Fibroblast of the aortic adventitia (primary cell): ENCODE measurements around the gene TFF1. TPM values are rescaled to one million over a fixed set of nuclear protein-coding genes. Genes with fewer than 3 reads are reported as not detected.

Source experiments
- DNase-seq: peaks from one replicate; pipeline ENCODE4 v3.0.0-alpha.2; 2010; ENCODE audit warnings: low read depth
- H3K4me3 ChIP-seq: 2 replicates; pipeline ENCODE4 v1.5.1; 2011; ENCODE audit warnings: low read depth, mild to moderate bottlenecking, control low read depth, low read length, moderate library complexity
- total RNA-seq: library from RNA; depleted of rRNA; stranded (reverse); fragments of >200 nt; gene quantifications from 2 replicates; pipeline ENCODE4 v1.2.3, GENCODE V29; 2012; ENCODE audit warnings: low replicate concordance
- TF ChIP-seq, protein P1 (sequence below): IDR thresholded peaks from 2 replicates; pipeline ENCODE4 v1.5.1; 2011; ENCODE audit warnings: mild to moderate bottlenecking, low read length, control low read depth, inconsistent platforms; ENCODE audit not compliant: insufficient read depth

The TFF1 gene
- total RNA-seq, 1 donor = not detected

DNA sequence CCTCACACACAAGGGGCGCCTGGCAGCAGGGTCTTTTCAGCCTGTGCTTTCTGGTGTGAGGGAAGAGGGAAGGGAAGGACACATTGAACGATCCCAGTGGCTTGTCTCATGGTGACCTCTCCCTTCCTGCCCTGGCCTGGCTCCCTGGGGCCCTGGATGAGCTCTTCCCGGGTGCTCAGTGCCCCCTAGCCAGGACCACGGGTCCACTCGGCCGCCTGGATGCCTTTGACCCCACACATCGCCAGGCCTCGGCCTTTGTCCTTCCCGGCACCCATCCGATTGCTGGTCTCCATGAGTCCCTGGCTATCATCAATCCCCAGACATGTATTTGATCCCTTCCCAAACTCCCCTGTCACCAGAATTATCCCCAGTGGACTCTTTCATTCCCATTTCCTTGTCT lies 45.1 kb downstream of the TFF1 start:
- no peak overlapping the region for H3K4me3 ChIP-seq
- DNase-seq = no peak
- TF ChIP-seq, protein P1, sequence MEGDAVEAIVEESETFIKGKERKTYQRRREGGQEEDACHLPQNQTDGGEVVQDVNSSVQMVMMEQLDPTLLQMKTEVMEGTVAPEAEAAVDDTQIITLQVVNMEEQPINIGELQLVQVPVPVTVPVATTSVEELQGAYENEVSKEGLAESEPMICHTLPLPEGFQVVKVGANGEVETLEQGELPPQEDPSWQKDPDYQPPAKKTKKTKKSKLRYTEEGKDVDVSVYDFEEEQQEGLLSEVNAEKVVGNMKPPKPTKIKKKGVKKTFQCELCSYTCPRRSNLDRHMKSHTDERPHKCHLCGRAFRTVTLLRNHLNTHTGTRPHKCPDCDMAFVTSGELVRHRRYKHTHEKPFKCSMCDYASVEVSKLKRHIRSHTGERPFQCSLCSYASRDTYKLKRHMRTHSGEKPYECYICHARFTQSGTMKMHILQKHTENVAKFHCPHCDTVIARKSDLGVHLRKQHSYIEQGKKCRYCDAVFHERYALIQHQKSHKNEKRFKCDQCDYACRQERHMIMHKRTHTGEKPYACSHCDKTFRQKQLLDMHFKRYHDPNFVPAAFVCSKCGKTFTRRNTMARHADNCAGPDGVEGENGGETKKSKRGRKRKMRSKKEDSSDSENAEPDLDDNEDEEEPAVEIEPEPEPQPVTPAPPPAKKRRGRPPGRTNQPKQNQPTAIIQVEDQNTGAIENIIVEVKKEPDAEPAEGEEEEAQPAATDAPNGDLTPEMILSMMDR = no peak

DNA sequence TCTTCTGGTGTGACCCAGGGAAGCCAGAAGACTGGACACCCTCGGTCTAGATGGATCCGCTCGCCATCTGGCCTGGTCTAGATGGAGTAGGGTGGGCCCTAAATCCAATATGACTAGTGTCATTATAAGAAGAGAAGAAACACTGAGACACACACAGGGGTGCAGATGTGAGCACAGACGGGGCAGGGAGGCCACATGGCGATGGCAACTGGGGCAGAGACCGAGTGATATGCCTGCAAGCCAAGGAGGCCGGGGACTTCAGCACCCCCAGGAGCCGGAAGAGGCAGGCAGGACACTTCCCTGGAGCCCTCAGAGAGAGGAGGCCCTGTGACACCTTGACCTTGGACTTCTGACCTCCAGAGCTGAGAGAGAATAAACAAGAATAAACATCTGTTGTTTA lies 45.5 kb downstream of the TFF1 start:
- H3K4me3 ChIP-seq = no peak overlapping the region
- DNase-seq = no peak
- TF ChIP-seq, protein P1 = no peak

DNA sequence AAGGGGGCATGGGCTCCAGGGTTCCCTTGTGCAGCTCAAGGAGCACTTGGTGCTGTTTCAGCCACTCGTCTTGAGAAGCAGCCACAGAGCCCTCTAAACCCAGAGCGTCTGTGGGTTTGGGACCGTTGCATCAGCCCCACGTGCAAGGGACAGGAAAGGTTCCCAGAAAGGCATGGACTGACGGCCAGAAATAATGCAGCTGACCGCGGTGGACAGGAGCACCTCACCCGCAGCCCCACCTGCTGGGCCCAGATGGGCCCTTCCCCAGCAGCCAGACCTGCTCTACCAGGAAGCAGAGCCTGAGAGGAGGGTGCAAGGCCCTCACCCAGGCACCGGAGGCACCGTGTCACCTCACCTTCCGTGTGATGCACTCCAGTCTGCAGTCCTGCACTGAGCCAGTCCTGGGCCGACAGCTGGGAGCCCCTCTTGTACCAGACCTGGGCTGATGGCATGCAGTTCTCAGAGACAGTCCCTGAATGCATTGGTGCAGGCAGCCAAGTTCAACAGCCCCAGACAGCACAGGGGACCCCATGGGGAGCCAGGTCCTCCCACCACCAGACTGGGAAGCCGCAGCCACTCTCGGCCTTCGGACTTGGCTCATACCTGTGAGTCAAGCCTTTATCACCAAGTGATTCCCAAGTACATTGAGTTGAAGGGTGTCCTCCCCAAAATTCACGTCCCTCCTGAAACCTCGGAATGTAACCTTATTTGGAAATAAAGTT lies 46.3 kb downstream of the TFF1 start:
- TF ChIP-seq, protein P1 = no peak
- no peak overlapping the region for H3K4me3 ChIP-seq
- no peak for DNase-seq

DNA sequence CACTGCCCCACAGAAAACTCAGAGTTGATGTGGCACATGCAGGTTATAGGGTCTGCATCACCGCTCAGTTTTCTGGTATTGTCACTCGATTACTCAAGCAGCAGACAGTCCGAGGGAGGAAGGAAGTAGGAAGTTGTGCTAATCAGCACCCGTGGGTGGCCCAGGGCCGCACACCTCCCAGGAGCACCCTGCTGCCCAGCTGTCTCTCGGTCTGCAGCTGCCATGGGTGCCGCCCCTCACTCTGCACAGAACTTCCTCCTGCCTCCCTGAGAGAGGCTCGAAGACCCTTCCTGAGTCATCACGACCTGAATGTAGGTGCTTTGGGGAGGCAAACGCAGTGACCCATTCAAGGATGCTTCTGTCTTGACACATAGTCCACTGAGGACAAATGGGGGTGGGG lies 47.0 kb downstream of the TFF1 start:
- H3K4me3 ChIP-seq = no peak overlapping the region
- DNase-seq = no peak

DNA sequence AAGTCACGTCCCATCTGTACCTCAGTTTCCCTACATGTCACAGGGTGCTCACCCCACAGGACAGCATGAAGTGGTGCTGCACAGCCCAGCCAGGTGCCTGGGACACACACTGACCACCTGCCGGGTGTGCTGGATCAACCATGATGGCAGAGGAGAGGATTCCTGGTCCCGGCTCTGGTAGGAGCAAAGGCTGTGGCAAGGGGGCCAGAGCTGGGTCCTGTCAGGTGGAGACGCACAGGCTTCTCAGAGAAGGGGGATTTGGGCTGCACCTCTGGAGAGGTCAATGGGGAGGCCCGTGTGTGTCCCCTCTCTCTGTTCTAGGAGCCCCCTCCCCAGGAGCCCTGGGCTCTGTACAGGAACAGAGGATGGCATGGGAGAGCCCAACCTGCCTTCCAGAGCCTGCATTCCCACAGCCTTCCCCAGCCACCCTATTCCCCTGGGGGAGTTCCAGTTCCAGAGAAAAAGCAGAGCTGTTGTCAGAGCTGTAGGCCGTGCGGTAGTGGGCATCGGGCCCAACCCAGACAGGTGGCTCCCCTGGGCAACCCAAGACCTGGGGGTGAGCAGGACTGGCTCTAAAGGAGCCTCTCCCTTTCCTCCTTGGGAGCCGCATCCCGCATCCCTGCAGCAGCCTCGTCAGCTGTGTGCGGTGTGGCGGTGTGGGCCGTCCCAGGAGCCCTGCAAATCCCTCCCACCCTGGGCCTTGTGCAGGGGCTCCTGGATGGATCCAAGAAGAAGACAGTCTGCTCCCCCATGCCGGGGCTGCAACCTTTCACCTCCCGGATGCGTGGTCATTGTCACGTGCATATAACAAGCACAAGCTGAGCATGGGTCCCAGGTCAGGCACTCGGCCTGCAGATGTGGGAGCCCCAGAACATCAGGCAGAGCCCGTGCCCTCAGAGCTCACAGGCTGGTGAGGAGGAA lies 48.2 kb downstream of the TFF1 start:
- DNase-seq = no peak
- no peak overlapping the region for H3K4me3 ChIP-seq
- TF ChIP-seq, protein P1 = no peak

More for the DNA sequence above, 47.0 kb downstream of the TFF1 start:
- TF ChIP-seq, protein P1 = no peak

DNA sequence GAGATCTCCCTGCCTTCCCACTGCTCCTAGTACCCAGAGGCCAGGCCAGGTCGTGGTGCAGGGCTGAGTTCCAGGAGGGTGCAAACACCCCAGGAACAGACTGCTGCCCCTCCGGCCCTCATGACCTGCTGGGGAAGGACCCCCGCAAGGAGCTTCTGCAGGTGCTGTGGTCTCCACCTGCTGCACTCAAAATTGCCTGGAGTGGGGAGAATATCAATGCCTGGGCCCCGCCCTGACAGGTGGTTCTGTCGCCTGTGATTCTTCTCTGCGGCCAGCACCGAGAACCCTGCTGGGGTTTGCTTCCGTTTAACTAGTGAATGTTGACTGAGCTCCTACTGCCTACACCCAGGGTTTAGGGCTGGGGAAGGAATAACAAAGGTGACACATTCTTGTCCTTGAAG lies 49.0 kb downstream of the TFF1 start:
- H3K4me3 ChIP-seq = no peak overlapping the region
- TF ChIP-seq, protein P1 = no peak
- no peak for DNase-seq
